Smooth muscle cell (in vitro differentiated cells): ENCODE results near the gene PLD1. TPM values are rescaled to one million over a fixed set of nuclear protein-coding genes. Genes with fewer than 3 reads are reported as not detected.
A peak's percentile ranks its signal among the peaks of the same experiment; 100 is the strongest.
"Not testable (repeated sequence)": the region's sequence is repeated elsewhere in the genome, so short reads cannot be mapped to it uniquely, and the experiment has no call there.

Source experiments
- DNase-seq: peaks from one replicate; lab custom pipeline; 2025; ENCODE audit not compliant: unreplicated experiment; lab: John Stamatoyannopoulos, UW
- H2AFZ ChIP-seq: fragments of 200-600 bp; sonication (generic); 2 replicates; pipeline ENCODE4 v1.6.0; 2016; ENCODE audit warnings: antibody characterized with exemption, low read depth, mild to moderate bottlenecking
- H3F3A ChIP-seq: fragments of 200-600 bp; sonication (generic); 2 replicates; pipeline ENCODE4 v1.6.0; 2017; ENCODE audit warnings: antibody characterized with exemption, low read depth
- H3K27ac ChIP-seq: fragments of 200-600 bp; sonication (generic); 2 replicates; pipeline ENCODE4 v1.5.1; 2016; ENCODE audit warnings: low read depth, mild to moderate bottlenecking
- H3K27me3 ChIP-seq: fragments of 200-600 bp; sonication (generic); 2 replicates; pipeline ENCODE4 v1.6.1; 2016; ENCODE audit warnings: low read depth, mild to moderate bottlenecking
- H3K36me3 ChIP-seq: fragments of 200-600 bp; sonication (generic); 2 replicates; pipeline ENCODE4 v1.5.1; 2016; ENCODE audit warnings: low read depth
- H3K4me1 ChIP-seq: fragments of 200-600 bp; sonication (generic); 2 replicates; pipeline ENCODE4 v1.5.1; 2016; ENCODE audit warnings: low read depth
- H3K4me2 ChIP-seq: fragments of 200-600 bp; sonication (generic); 2 replicates; pipeline ENCODE4 v1.6.0; 2016; ENCODE audit warnings: mild to moderate bottlenecking
- H3K4me3 ChIP-seq: fragments of 200-600 bp; sonication (generic); 2 replicates; pipeline ENCODE4 v1.5.1; 2016; ENCODE audit warnings: mild to moderate bottlenecking
- H3K79me2 ChIP-seq: fragments of 200-600 bp; sonication (generic); 2 replicates; pipeline ENCODE4 v1.6.0; 2016; ENCODE audit warnings: low read depth, mild to moderate bottlenecking
- H3K9ac ChIP-seq: fragments of 200-600 bp; sonication (generic); 2 replicates; pipeline ENCODE4 v1.6.0; 2016; ENCODE audit warnings: low read depth
- H3K9me3 ChIP-seq: fragments of 200-600 bp; sonication (generic); replicated peaks from 2 replicates; pipeline ENCODE4 v1.5.1; 2016; ENCODE audit warnings: low read depth
- H4K20me1 ChIP-seq: fragments of 200-600 bp; sonication (generic); 2 replicates; pipeline ENCODE4 v1.6.0; 2016; ENCODE audit warnings: low read depth
- CTCF ChIP-seq: fragments of 200-600 bp; sonication (generic); IDR thresholded peaks from 2 replicates; pipeline ENCODE4 v1.5.1; 2017; ENCODE audit warnings: borderline replicate concordance, mild to moderate bottlenecking, antibody characterized with exemption; ENCODE audit not compliant: insufficient read depth, poor library complexity, severe bottlenecking
- WGBS: methylation state at CpG from one replicate; pipeline ENCODE4 v1.1.7; 2016; ENCODE audit warnings: low lambda C conversion rate; 5-methylcytosine and 5-hydroxymethylcytosine counted together
- polyA plus RNA-seq: library from polyadenylated mRNA; unstranded; fragments of >200 nt; fragmentation: Nextera tagmentation; extraction: Ambion mirVana; gene quantifications from 2 replicates; pipeline ENCODE4 v1.2.1, GENCODE V29; 2016
- total RNA-seq: library from RNA; depleted of rRNA; stranded (reverse); fragments of >200 nt; gene quantifications from 2 replicates; pipeline ENCODE4 v1.2.3, GENCODE V29; 2014

PLD1 gene
- total and polyA plus RNA-seq, 2 experiments from 2014 or later, result 15.2 to 36.1 TPM

GRCh38 chr3:171643033-171643432, 167.2 kb downstream of the PLD1 start:
- H3K9ac ChIP-seq, result no peak overlapping the region
- H3K4me2 ChIP-seq, result no peak overlapping the region
- 69% methylated on average over 2 of the region's 2 CpGs for WGBS
- H4K20me1 ChIP-seq, result no peaks in the 10 kb centered on the region
- H3K27ac ChIP-seq, result no peak overlapping the region
- H3F3A ChIP-seq, result no peaks in the 10 kb centered on the region
- H3K79me2 ChIP-seq, result no peaks in the 10 kb centered on the region
- TF ChIP-seq CTCF, result no peak
- H3K4me1 ChIP-seq, result no peaks in the 10 kb centered on the region
- no peaks in the 10 kb centered on the region for H3K36me3 ChIP-seq
- no peaks in the 10 kb centered on the region for H3K27me3 ChIP-seq
- no peak overlapping the region for H3K4me3 ChIP-seq
- H2AFZ ChIP-seq, result no peak overlapping the region
- DNase-seq, result no peak
- H3K9me3 ChIP-seq, result no peaks in the 10 kb centered on the region

DNA sequence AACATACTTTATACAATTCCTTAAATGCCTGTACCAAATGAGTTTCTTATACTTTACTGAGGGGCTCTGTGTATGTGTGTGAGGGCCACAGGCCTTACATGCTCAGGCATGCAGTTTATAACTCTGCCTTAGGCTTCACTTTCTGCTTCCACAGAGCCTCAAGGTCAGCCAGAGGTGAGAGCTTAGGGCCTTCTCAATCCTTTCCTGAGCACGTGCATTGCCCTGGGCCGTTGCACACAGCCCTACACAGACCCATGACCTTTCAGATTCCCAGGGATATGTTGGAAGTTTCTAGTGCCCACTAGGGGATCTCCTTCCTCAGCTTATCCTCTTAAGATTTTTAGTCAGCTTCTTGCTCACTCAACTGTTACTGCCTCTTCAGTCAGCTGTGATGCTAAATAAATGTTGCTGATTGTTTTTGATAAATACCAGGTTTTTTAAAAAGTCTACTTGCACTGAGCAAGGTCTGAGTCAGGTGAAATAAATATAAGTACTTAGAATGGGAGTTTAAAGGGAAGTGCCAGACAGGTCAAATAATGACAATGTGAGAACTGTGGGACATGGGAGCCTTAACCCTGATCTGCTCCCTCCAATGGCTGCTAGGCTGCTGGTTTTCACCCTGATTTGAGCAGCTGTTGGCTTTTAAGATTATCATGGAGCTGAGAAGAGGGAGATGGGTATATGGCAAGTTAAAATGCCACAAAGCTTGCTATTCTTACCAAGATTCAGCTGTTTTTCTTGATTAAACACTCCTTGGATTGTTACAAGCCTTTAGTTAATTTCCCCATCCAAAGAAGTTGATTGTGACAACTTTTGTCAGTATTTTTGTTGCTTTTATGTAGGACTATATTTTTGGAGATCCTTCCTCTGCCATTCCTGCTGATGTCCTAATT, 169.5 kb downstream of the PLD1 start:
- Histone ChIP-seq H3K4me3 (no peak overlapping the region), H2AFZ (no peak overlapping the region), H3K79me2 (no peaks in the 10 kb centered on the region), H4K20me1 (no peaks in the 10 kb centered on the region), H3K36me3 (no peaks in the 10 kb centered on the region), H3F3A (no peaks in the 10 kb centered on the region), H3K4me1 (no peaks in the 10 kb centered on the region), H3K9ac (no peak overlapping the region), H3K27me3 (no peaks in the 10 kb centered on the region), H3K27ac (peak overlapping the region; percentile 23), H3K9me3 (no peaks in the 10 kb centered on the region), H3K4me2 (no peak overlapping the region)
- 32% methylated on average over 2 of the region's 2 CpGs for WGBS
- no peak for TF ChIP-seq CTCF
- no peak for DNase-seq

DNA sequence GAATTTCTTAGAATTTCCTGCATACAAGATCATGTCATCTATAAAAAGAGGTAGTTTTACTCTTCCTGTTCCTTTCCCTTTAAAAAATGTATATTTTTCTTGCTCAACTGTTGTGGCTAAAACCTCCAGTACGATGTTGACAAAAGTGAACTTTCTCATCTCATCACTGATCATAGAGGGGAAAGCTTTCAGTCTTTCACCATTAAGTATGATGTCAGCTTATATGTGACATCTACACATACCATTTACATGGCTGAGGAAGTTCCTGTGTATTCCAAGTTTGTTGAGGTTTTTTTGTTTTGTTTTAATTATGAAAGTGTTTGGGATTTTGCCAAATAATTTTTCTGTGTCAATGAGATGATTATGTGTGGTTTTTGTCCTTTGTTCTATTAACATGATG, 173.6 kb downstream of the PLD1 start:
- WGBS, result 95% methylated on average over 1 of the region's 1 CpG
- no peak overlapping the region for H3K27ac ChIP-seq
- H3K4me1 ChIP-seq, result no peaks in the 10 kb centered on the region
- H3K36me3 ChIP-seq, result no peaks in the 10 kb centered on the region
- no peaks in the 10 kb centered on the region for H4K20me1 ChIP-seq
- no peak overlapping the region for H2AFZ ChIP-seq
- H3K79me2 ChIP-seq, result no peaks in the 10 kb centered on the region
- H3K4me2 ChIP-seq, result no peak overlapping the region
- no peak overlapping the region for H3K9ac ChIP-seq
- H3F3A ChIP-seq, result no peaks in the 10 kb centered on the region
- H3K27me3 ChIP-seq, result no peaks in the 10 kb centered on the region
- H3K9me3 ChIP-seq, result no peaks in the 10 kb centered on the region
- no peak for DNase-seq
- TF ChIP-seq CTCF, result no peak
- H3K4me3 ChIP-seq, result no peak overlapping the region

DNA sequence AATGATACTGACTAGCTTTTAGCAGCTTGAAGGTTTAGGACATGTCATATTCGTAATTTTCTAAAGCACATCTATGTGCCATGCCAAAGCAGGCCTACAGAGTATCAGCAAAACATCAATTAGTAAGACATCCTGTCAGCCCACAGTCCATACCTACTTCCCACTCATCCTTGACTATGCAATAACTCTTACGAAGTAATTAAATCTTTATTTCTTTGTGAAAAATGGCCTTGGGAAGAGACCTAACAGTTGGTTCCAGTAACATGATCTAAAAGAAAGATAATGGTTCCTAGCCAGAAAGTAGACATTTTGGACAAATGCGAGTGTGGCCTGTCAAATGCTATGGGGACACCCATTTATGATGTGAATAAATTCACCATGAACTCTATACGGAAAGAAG, 177.5 kb downstream of the PLD1 start:
- TF ChIP-seq CTCF, result no peak
- no peak overlapping the region for H3K27ac ChIP-seq
- H3K27me3 ChIP-seq, result no peaks in the 10 kb centered on the region
- H4K20me1 ChIP-seq, result no peaks in the 10 kb centered on the region
- no peaks in the 10 kb centered on the region for H3F3A ChIP-seq
- DNase-seq, result no peak
- H3K4me1 ChIP-seq, result no peaks in the 10 kb centered on the region
- no peak overlapping the region for H3K4me2 ChIP-seq
- no peak overlapping the region for H2AFZ ChIP-seq
- H3K9ac ChIP-seq, result no peak overlapping the region
- H3K9me3 ChIP-seq, result no peaks in the 10 kb centered on the region
- 91% methylated on average over 4 of the region's 4 CpGs for whole genome bisulfite sequencing
- H3K79me2 ChIP-seq, result no peaks in the 10 kb centered on the region
- H3K36me3 ChIP-seq, result peaks cover 5% of the 10 kb centered on the region
- no peak overlapping the region for H3K4me3 ChIP-seq

DNA sequence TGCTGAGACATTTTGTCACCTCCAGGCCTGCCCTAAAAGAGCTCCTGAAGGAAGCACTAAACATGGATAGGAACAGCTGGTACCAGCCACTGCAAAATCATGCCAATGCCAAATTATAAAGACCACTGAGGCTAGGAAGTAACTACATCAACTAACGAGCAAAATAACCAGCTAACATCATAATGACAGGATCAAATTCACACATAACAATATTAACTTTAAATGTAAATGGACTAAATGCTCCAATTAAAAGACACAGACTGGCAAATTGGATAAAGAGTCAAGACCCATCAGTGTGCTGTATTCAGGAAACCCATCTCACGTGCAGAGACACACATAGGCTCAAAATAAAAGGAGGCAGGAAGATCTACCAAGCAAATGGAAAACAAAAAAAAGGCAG, 183.5 kb downstream of the PLD1 start:
- not testable (repeated sequence) for H3K79me2 ChIP-seq, H3K9ac ChIP-seq, H3K9me3 ChIP-seq, H3K27me3 ChIP-seq, H3K36me3 ChIP-seq, H3K4me3 ChIP-seq, H4K20me1 ChIP-seq, H2AFZ ChIP-seq, H3K4me1 ChIP-seq, H3F3A ChIP-seq, DNase-seq, H3K27ac ChIP-seq, H3K4me2 ChIP-seq
- 98% methylated on average over 2 of the region's 2 CpGs for WGBS
